CD4-positive, alpha-beta T cell (primary cell): ENCODE measurements around the gene AGRN. TPM values are rescaled to one million over a fixed set of nuclear protein-coding genes. Genes with fewer than 3 reads are reported as not detected.

Experiments used
- ATAC-seq: fragments of 200-7000 bp; cut with Tn5 transposase; one replicate; pipeline ENCODE4 v1.10.0; 2022; ENCODE audit warnings: mild to moderate bottlenecking; ENCODE audit not compliant: poor library complexity
- CTCF ChIA-PET: fragments of 350-600 bp; sonication (Branson Sonifier 250); formaldehyde crosslinking; loops from one replicate; lab custom pipeline; 2021; ENCODE audit warnings: antibody characterized with exemption, inconsistent platforms; lab: Charles Lee
- POLR2A ChIA-PET: fragments of 350-600 bp; sonication (Branson Sonifier 250); formaldehyde crosslinking; loops from one replicate; lab custom pipeline; 2021; ENCODE audit warnings: antibody characterized with exemption, inconsistent platforms; lab: Charles Lee
- DNase-seq, 14 experiments: peaks; one replicate each; pipeline ENCODE4 v3.0.0-alpha.2; 2013 to 2020; ENCODE audit warnings: mixed read lengths in 2 of 14
- H3K27ac ChIP-seq, 2 donors: one replicate each; pipeline versions ENCODE4 v1.5.1 to v1.7.0; 2013; ENCODE audit warnings: low read length in 2 of 2, low read depth in 1 of 2, mild to moderate bottlenecking in 1 of 2
- H3K27me3 ChIP-seq, 2 experiments: 1 replicate in 1 of 2; 2 replicates in 1 of 2; pipeline versions ENCODE4 v1.6.1 to v1.7.0; 2013; ENCODE audit warnings: low read length in 2 of 2, control low read depth in 1 of 2, mild to moderate bottlenecking in 1 of 2, moderate library complexity in 1 of 2; ENCODE audit not compliant: insufficient read depth in 2 of 2, control insufficient read depth in 1 of 2
- H3K36me3 ChIP-seq: one replicate; pipeline ENCODE4 v1.6.1; 2013; ENCODE audit warnings: low read length, control low read depth; ENCODE audit not compliant: insufficient read depth
- H3K4me1 ChIP-seq: one replicate; pipeline ENCODE4 v1.6.1; 2013; ENCODE audit warnings: low read length, control low read depth; ENCODE audit not compliant: insufficient read depth
- H3K4me3 ChIP-seq: one replicate; pipeline ENCODE4 v1.5.1; 2013; ENCODE audit warnings: mild to moderate bottlenecking, low read length, moderate library complexity
- H3K9me3 ChIP-seq, 2 experiments: 1 replicate in 1 of 2; 2 replicates in 1 of 2; pipeline versions ENCODE4 v1.6.1 to v1.7.0; 2013; ENCODE audit warnings: low read length in 2 of 2, mild to moderate bottlenecking in 2 of 2, control low read depth in 1 of 2, moderate library complexity in 1 of 2; ENCODE audit not compliant: control insufficient read depth in 1 of 2, insufficient read depth in 1 of 2
- H3K27ac Mint-ChIP-seq: one replicate; pipeline ENCODE4 v1.8.0; 2020; ENCODE audit warnings: mixed read lengths
- H3K27me3 Mint-ChIP-seq: one replicate; pipeline ENCODE4 v1.8.0; 2021; ENCODE audit warnings: mixed read lengths
- H3K36me3 Mint-ChIP-seq: one replicate; pipeline ENCODE4 v1.8.0; 2021; ENCODE audit warnings: low read depth, mixed read lengths
- H3K4me1 Mint-ChIP-seq: one replicate; pipeline ENCODE4 v1.8.0; 2021; ENCODE audit warnings: low read depth, mixed read lengths
- H3K4me3 Mint-ChIP-seq: one replicate; pipeline ENCODE4 v1.8.0; 2020; ENCODE audit warnings: mild to moderate bottlenecking, mixed read lengths
- H3K9me3 Mint-ChIP-seq: one replicate; pipeline ENCODE4 v1.8.0; 2020; ENCODE audit warnings: mixed read lengths
- CTCF ChIP-seq: fragments of 200-600 bp; IDR thresholded peaks from one replicate; pipeline ENCODE4 v1.8.0; 2022; ENCODE audit warnings: antibody characterized with exemption, mild to moderate bottlenecking
- intact Hi-C, 2 experiments: fragments of 100-400 bp; cut with DNase I in 1 of 2; cut with micrococcal nuclease in 1 of 2; formaldehyde crosslinking; loops; one replicate each; pipeline versions ENCODE4 v1.15.1 to v1.9.0; 2023 to 2025; cut with DNase I, micrococcal nuclease
- total RNA-seq, 174 experiments: library from RNA in 2 of 174; stranded (reverse) in 2 of 174; gene quantifications; one replicate each; pipeline ENCODE4 v1.2.3 and lab custom pipeline; 2021 to 2026

Gene AGRN
- total RNA-seq, 2 experiments from 2014 or later: 1.5 to 2.0 TPM

GRCh38 chr1:1021010-1021919 lies 1.3 kb downstream of the AGRN start:
- no peaks in the 10 kb centered on the region for H3K36me3 Mint-ChIP-seq
- intact Hi-C loops: no loop called here
- H3K9me3 Mint-ChIP-seq: no peaks in the 10 kb centered on the region
- Histone ChIP-seq H3K4me1 (peaks cover 32% of the 10 kb centered on the region), H3K27ac (no peak overlapping the region), H3K27me3 (peaks cover 0 to 2% of the 10 kb centered on the region in 2 experiments), H3K9me3 (no peaks in the 10 kb centered on the region), H3K4me3 (no peak overlapping the region), H3K36me3 (no peaks in the 10 kb centered on the region)
- ATAC-seq (no peak), DNase-seq (peak in 1 of 14 experiments; percentile 57)
- H3K4me3 Mint-ChIP-seq: peak overlapping the region; percentile 60
- H3K27me3 Mint-ChIP-seq: peaks cover 5% of the 10 kb centered on the region
- CTCF ChIA-PET: interaction anchor here (0.9 kb wide), 1 partner anchor 19 kb away, joined by 3 read pairs; no protein-coding TSS in a partner anchor
- no peak for TF ChIP-seq CTCF
- H3K4me1 Mint-ChIP-seq: peaks cover 18% of the 10 kb centered on the region
- no peak overlapping the region for H3K27ac Mint-ChIP-seq
- POLR2A ChIA-PET: interaction anchor here (1.1 kb wide), 1 partner anchor 19 kb away, joined by 3 read pairs; no protein-coding TSS in a partner anchor

GRCh38 chr1:1021920-1022259 lies 2.0 kb downstream of the AGRN start:
- no peak for ATAC-seq
- no peak for TF ChIP-seq CTCF
- Histone ChIP-seq H3K27ac (no peak overlapping the region), H3K4me3 (no peak overlapping the region), H3K9me3 (no peaks in the 10 kb centered on the region), H3K27me3 (peaks cover 0 to 2% of the 10 kb centered on the region in 2 experiments), H3K4me1 (peaks cover 32% of the 10 kb centered on the region), H3K36me3 (no peaks in the 10 kb centered on the region)
- Mint-ChIP-seq H3K4me1 (peaks cover 18% of the 10 kb centered on the region), H3K36me3 (no peaks in the 10 kb centered on the region), H3K27me3 (peaks cover 5% of the 10 kb centered on the region), H3K4me3 (peak overlapping the region; percentile 60), H3K27ac (no peak overlapping the region), H3K9me3 (no peaks in the 10 kb centered on the region)
- ChIA-PET POLR2A (interaction anchor here (1.1 kb wide), 1 partner anchor 18 kb away, joined by 3 read pairs; no protein-coding TSS in a partner anchor), CTCF (no interaction called here)
- intact Hi-C loops: no loop called here
- DNase-seq: no peak

GRCh38 chr1:1022302-1023009 lies 2.5 kb downstream of the AGRN start:
- POLR2A ChIA-PET: interaction anchor here (1.1 kb wide), 1 partner anchor 18 kb away, joined by 3 read pairs; no protein-coding TSS in a partner anchor
- Histone ChIP-seq H3K36me3 (no peaks in the 10 kb centered on the region), H3K4me1 (peaks cover 30% of the 10 kb centered on the region), H3K9me3 (no peaks in the 10 kb centered on the region), H3K27ac (no peak overlapping the region), H3K27me3 (peaks cover 0 to 2% of the 10 kb centered on the region in 2 experiments), H3K4me3 (no peak overlapping the region)
- peak overlapping the region; percentile 47 for H3K27ac Mint-ChIP-seq
- no peak for TF ChIP-seq CTCF
- DNase-seq (no peak), ATAC-seq (no peak)
- no peaks in the 10 kb centered on the region for H3K9me3 Mint-ChIP-seq
- intact Hi-C loops: no loop called here
- H3K4me3 Mint-ChIP-seq: peak overlapping the region; percentile 70
- CTCF ChIA-PET: no interaction called here
- H3K36me3 Mint-ChIP-seq: no peaks in the 10 kb centered on the region
- H3K4me1 Mint-ChIP-seq: peaks cover 14% of the 10 kb centered on the region
- H3K27me3 Mint-ChIP-seq: peaks cover 5% of the 10 kb centered on the region
